HG02588 (cell line): ENCODE data around the gene GRIN1.

Experiments used
- ATAC-seq: cut with Tn5 transposase; IDR thresholded peaks from one replicate; pipeline ENCODE4 v1.9.1; 2021; ENCODE audit warnings: mild to moderate bottlenecking, moderate library complexity; ENCODE audit not compliant: unreplicated experiment

Gene GRIN1

DNA sequence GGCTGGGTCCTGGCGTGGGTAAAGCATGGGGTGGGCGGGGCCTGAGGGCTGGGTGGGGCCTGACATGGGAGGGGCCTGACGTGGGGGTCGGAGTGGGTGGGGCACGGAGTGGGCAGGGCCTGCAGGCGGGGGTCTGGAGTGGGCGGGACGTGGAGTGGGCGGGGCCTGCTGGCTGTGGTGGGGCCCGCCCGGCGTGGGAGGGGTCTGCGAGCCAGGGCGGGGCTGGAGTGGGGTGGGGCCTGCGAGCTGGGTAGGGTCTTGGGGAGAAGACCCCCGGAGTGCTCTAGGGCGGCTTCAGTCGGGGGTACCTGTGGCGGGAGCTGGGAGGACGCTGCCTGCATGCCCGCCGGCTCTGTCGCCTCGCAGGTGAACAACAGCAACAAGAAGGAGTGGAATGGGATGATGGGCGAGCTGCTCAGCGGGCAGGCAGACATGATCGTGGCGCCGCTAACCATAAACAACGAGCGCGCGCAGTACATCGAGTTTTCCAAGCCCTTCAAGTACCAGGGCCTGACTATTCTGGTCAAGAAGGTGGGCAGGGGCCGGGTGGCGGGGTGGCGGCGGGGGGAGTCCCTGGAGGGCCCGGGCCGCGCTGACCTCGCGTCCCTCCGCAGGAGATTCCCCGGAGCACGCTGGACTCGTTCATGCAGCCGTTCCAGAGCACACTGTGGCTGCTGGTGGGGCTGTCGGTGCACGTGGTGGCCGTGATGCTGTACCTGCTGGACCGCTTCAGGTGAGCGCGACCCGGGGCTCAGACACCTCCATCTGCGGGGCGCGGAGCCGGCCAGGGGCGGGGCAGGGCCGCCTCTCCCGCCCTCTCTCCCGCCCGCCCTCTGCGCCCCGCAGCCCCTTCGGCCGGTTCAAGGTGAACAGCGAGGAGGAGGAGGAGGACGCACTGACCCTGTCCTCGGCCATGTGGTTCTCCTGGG is 22.9 kb downstream of the GRIN1 start:
- ATAC-seq: no peak

DNA sequence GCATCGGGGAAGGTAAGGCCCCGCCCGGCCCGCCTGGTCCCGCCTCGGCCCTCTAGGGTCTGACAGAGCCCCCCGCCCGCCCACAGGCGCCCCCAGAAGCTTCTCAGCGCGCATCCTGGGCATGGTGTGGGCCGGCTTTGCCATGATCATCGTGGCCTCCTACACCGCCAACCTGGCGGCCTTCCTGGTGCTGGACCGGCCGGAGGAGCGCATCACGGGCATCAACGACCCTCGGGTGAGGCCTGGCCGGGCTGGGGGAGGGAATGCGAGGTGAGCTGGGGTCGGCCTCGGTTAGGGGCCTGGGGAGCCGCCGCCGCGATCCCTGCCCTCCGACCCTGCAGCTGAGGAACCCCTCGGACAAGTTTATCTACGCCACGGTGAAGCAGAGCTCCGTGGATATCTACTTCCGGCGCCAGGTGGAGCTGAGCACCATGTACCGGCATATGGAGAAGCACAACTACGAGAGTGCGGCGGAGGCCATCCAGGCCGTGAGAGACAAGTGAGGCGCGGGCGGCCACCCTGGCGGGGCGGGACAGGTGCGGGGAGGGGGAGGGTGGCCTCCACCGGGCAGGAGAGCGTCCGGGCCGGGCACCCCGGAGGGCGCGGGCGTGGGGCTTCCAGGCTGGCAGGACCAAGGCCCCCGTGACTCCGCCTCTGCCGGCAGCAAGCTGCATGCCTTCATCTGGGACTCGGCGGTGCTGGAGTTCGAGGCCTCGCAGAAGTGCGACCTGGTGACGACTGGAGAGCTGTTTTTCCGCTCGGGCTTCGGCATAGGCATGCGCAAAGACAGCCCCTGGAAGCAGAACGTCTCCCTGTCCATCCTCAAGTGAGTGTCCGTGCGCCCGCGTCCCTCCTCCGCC is 23.8 kb downstream of the GRIN1 start:
- ATAC-seq: no peak

DNA sequence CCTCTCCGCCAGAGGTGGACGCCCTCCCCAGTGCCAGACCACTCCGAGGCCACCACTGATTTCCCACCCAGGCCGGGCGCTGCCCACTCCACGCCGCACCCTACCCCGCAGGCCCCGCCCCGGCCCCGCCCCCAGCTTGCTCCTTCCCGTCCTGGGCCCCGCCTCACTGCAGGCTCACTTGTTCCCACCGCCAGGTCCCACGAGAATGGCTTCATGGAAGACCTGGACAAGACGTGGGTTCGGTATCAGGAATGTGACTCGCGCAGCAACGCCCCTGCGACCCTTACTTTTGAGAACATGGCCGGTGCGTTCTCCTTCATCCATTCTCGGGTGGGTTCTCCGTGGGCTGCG is 24.4 kb downstream of the GRIN1 start:
- ATAC-seq: no peak

DNA sequence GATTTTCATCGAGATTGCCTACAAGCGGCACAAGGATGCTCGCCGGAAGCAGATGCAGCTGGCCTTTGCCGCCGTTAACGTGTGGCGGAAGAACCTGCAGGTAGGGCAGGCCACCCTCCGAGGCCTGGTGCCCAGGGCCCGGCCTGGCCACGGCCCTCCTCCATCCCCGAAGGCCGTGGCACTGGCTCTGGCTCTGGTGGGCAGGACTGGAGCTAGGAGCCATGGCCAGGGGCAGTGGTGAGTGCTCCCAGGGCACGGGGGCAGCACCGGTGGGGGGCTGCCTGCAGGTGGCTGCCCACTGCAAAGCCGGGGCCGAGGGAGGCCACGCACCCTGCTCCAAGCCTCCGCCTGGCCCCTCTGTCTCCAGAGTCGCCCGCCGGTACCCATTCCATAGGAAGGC is 24.9 kb downstream of the GRIN1 start:
- no peak for ATAC-seq

DNA sequence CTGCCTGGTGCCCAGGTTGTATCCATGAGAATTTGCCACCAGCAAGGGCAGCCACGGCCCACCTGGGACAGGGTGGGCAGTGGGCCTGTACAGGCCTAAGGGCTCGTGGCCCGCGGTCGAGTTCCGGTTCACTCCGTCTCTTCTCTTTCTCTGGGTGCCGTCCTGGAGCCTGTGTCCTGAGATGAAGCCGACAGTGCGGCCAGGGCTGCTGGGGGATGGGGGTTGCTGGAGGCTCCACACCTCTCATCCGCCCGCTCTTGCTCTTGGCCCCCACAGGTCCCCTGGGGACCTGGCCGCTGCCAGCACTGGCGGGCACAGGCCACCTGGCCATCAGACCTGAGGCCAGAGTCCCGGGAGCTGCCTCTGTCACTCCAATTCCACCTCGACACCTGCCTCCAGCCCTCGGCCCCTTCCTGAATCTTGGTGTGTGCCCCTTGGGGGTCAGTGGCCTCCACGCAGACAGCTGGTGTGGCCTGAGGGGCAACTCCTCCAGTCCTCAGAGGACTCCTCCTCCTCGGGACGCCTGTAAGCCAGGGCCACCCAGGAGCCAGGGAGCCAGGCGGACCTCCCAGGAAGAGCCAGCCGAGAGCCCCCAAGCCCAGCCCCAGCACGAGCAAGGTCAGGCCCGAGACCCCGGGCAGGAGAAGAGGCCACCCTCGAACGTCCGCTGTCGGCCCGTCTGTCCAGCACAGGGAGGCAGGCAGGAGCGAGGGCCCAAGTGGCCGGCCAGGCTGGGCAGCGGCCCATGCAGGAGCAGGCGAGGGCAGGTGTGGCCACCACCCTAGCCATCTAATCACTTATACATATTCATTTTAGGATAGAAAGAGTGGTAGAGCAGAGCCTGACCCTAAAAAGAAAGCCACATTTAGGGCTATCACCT is 25.7 kb downstream of the GRIN1 start:
- no peak for ATAC-seq

DNA sequence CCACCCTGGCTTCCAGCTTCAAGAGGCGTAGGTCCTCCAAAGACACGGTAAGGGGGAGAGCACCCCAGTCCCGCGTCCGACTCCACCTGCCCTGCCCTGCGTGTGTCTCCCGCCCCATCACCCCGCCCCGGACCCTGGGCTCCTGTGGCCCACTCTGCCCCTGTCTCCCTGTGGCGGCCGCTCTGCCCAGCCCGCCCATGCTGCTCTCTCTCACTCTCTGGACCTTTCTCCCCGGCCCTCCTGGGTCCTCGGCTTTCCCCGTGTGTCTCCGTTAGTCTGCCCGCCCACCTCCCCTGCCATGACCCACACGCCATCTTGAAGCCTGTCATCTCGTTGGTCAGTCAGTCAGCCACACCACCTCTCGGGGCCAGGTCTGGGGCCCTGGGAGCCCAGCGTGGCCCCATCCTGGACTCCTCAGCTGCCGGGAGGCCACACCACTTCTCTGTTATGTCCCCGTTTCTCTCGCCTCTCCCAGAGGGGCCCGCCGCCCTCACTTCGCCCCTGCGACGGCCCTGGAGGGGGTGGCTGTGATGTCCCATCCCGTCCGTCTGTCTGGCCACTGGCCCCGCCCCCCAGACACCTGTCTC is 26.4 kb downstream of the GRIN1 start:
- ATAC-seq: no peak

DNA sequence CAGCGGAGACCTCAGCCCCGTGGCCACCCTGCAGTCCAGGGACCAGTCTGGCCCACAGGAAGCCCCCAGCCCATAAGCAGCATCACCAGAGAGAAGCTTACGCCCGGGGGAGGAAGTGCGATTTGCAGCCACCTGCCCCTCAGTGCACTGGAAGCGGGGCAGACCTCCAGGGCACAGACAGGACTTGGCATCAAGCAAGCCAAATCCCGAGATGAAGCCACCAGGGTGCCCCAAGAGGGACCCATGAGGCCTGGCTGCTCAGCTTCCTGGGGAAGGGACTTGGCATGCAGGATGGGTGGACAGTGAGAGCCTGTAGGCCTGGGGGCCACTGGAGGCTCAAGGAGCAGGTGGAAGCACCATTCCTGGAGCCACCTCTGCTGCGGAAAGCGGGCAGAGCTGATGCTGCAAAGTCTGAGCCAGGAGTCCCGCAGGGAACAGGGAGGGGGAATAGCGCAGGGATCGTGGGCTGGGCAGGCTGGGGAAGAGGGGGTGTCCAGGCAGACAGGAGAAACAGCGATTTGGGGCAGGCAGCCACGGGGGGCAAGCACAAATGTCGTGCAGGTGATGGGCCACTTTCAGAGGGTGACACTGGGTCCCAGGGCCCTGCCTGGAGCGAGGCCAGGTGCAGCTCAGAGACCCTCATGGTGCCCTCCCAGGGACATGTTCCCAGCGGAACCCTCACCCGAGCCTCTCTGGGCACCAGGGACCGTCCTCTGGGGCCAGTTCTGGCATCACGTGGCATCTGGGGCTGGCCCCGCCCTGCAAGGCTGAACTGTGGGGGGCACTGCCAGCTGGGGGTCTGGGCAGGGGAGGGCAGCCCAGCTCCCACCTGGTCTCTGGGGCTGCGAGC is 27.7 kb downstream of the GRIN1 start:
- ATAC-seq: no peak

DNA sequence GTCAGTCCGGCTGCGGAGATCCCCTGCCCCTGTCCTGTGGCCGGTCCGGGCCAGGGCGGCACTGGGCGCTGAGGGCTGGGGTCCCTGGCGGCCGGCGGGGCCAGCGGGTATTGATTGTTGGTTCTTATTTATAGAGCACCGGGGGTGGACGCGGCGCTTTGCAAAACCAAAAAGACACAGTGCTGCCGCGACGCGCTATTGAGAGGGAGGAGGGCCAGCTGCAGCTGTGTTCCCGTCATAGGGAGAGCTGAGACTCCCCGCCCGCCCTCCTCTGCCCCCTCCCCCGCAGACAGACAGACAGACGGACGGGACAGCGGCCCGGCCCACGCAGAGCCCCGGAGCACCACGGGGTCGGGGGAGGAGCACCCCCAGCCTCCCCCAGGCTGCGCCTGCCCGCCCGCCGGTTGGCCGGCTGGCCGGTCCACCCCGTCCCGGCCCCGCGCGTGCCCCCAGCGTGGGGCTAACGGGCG is 28.4 kb downstream of the GRIN1 start:
- no peak for ATAC-seq

DNA sequence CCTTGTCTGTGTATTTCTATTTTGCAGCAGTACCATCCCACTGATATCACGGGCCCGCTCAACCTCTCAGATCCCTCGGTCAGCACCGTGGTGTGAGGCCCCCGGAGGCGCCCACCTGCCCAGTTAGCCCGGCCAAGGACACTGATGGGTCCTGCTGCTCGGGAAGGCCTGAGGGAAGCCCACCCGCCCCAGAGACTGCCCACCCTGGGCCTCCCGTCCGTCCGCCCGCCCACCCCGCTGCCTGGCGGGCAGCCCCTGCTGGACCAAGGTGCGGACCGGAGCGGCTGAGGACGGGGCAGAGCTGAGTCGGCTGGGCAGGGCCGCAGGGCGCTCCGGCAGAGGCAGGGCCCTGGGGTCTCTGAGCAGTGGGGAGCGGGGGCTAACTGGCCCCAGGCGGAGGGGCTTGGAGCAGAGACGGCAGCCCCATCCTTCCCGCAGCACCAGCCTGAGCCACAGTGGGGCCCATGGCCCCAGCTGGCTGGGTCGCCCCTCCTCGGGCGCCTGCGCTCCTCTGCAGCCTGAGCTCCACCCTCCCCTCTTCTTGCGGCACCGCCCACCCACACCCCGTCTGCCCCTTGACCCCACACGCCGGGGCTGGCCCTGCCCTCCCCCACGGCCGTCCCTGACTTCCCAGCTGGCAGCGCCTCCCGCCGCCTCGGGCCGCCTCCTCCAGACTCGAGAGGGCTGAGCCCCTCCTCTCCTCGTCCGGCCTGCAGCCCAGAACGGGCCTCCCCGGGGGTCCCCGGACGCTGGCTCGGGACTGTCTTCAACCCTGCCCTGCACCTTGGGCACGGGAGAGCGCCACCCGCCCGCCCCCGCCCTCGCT is 29.0 kb downstream of the GRIN1 start:
- ATAC-seq: no peak

DNA sequence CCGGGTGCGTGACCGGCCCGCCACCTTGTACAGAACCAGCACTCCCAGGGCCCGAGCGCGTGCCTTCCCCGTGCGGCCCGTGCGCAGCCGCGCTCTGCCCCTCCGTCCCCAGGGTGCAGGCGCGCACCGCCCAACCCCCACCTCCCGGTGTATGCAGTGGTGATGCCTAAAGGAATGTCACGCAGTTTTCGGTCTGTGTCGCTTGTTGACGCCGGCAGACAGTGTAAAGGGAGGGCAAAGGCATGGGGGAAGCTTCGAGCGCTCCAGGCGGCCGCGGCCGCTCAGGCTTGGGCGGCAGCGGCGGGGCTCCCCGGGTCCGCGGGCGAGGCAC is 29.6 kb downstream of the GRIN1 start:
- ATAC-seq: no peak

DNA sequence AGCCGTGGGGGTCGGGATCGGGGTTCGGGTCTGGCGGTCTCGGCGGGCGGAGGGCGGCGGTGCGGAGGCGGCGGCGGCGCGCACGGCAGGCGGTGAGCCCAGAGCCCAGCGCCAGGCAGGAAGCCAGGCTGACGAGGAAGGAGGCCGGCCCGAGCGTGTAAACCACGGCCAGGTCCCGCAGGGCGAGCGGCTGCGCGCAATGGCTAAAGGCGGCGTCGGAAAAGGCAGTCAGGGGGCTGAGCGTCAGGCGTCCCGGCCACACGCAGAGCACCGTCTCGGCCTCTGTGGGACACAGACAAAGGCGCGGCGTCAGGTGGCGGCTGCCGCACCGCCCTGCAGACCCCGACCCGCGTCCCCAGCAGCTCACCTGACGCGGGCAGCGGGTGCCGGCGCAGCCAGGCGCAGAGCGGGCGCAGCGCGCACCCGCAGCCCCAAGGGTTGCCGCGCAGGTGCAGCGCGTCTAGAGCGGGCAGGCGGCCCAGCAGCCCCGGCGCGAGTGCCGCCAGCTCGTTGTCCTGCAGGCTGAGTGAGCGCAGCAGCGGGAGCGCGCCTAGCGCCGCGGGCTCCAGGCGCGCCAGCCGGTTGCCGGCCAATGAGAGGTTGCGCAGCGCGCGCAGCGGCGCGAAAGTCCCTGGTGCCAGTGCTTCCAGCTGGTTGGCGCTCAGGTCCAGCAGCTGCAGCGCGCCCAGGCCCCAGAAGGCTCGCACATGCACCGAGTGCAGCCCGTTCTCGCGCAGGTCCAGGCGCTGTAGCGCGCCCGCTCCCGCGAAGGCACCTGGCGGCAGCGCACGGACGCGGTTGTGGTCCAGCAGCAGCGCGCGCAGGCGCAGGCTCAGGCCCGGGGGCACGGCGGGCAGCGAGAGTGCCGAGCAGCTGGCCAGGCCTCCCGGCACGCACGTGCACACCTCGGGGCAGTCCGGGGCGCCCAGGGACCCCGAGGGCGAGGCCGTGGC is 30.2 kb downstream of the GRIN1 start:
- no peak for ATAC-seq

DNA sequence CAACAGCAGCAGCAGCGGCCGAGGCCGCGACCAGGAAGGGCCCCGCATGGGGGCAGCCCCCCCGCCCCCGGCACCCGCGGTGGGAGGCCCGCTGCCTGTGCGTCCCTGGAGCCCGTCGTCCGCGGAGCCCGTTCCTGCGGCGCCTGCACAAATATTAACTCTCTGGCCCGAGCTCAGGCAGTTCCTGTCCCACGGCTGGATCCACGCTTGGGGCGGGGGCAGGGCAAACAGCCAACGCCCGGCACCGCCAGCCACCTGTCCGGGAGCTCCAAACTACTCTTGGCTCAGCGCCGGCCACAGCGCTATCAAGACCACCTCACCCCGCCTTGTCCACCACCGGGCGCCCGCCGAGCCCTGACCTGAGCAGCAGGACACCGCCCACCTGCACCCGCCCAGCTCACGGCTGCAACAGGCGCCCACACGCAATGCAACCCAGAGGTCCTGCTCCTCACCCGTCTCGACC is 31.0 kb downstream of the GRIN1 start, which contains the start of gene LRRC26:
Gene LRRC26 (minus strand): TSS at position 156 of the 463 bp plus-strand sequence. CDS start 108 bp downstream, at position 48.
- no peak for ATAC-seq

DNA sequence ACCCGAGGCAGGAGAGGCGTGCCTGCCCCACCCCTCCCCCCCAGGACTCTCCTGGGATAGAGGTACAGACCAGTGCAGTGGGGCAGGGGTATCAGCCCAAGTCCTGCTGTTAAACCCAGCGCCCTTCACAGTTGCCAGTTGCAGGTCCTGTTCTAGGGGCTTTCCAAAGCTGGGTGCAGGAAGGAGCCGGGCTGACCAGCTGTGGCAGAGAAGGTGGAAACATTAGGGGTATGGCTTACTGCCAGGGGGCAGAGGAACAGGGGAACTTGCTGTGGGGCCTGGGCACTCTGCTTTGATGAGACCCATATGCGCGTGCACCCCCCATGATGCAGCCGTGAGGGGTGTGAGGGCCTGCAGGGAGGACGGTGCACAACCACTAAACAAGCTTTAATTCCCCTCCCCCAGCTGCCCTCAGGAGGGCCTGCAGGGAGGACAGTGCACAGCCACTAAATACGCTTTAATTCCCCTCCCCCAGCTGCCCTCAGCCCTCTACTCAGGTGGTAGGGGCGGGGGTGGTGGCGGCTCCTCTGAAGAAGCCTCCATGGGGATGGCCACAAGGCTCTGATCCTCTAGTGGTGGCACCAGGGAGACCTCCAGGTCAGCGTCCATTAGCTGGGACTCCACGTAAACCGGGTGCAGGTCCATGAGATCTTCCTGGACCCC is 31.7 kb downstream of the GRIN1 start:
- ATAC-seq: no peak

DNA sequence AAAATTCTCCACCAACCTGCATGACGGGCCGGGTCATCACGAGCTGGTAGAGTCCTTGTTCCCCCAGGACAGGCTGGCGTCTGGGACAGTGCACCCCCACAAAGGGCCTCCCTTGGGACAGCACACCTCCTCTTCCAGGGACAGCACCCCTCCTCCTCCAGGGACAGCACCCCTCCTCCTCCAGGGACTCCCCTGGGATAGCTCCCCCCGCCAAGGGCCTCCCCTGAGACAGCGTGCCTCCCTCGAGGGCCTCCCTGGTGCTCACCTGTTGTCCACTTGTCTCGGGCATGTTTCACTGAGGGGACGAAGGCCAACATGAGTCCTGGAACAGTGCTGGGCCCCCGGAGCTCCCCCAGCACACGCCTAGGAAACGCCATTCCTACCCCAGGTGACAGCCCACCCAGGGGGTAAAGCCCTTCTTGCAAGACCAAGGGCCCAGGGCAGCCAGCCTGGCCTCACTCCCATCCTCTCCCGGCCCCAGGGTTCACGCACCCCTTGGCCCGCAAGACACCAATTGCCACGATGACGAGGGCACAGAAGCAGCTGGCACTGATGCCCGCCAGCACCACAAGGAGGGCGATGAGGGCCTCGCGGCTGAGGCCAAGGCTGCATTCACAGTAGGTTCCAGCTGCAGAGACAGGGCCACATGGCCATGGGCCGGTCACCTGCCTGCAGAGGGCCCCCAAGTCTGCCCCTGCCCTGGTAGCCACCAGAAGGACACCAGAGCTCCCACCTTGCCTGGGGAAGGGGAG is 32.4 kb downstream of the GRIN1 start:
- ATAC-seq: no peak

DNA sequence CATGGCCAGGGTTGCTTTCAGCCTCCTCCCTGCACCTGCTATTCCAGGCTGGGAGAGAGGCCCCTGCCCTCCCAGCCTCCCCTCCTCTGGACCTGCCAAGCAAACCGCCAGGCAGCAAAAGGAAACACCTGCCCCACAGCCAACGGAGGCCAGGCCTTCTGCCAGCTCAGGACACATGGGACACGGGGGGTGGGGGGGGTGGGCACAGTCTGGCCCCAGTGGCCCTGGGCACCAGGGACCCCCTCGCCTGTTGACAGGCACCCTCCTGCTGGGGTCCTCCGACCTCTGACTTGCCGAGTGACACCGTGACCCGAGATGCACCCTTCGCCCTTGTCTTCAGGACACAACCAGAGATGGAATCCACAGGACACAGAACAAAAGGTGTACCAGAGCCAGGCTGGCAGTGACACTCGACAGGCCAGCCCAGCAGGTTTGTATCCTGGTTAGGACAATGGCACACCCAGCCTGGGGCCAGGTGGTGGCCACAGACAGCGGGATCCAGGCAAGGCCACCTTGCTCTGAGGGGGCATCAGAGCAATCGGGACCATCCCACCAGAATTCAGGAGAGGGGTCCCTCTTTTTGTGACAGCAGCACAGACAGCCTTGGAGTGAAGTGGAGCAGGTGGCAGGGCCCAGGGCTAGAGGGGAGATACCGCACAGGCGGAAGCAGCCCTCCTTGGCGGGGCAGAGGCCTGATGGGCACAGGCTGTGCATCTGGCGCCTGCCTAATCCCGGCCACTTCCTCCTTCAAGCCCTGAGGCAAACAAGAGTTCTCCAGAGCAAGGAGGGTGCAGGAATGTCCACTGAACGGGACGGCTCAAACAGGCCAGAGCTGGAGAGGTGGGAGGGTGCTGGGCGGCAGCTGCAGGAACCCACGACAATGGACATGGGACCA is 34.2 kb downstream of the GRIN1 start:
- ATAC-seq: no peak
